Esophagus squamous epithelium (tissue), 4 donors: ENCODE measurements around the gene CARF.

Experiments used
- CTCF ChIP-seq, 6 experiments: fragments of 450-650 bp in 4 of 6; fragments of 200-600 bp in 2 of 6; sonication (generic) in 2 of 6; IDR thresholded peaks; one replicate each; pipeline ENCODE4 v1.5.1; 2016 to 2019; ENCODE audit warnings: antibody characterized with exemption in 6 of 6, mild to moderate bottlenecking in 4 of 6, moderate library complexity in 4 of 6
- POLR2A ChIP-seq, 4 donors: fragments of 450-650 bp; IDR thresholded peaks; one replicate each; pipeline ENCODE4 v1.6.1; 2017; ENCODE audit warnings: antibody characterized with exemption in 4 of 4, mild to moderate bottlenecking in 4 of 4, moderate library complexity in 3 of 4

DNA sequence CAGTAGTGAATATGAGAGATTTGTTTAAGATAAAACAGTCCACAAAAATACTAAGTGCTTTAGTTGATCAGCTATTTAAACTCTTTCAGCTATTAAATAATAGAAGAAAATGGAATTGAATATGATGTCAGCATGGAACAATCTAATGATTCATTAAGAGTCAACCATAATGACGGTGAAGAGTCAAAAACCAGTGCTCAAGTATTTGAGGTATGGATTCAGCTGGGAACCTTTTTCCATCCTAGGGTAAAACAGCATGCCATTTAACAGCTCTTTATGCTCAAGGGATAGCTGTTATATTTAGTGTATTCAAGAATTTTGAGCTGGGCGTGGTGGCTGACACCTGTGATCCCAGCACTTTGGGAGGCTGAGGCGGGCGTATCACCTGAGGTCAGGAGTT is 29.7 kb downstream of the CARF start:
- TF ChIP-seq POLR2A (IDR thresholded peaks at IDR 0.05) (no peak), CTCF (IDR thresholded peaks at IDR 0.05) (no peak)
